Cardiac fibroblast (primary cell): ENCODE measurements around the gene SYNGR1.
"Not testable (repeated sequence)": the region's sequence is repeated elsewhere in the genome, so short reads cannot be mapped to it uniquely, and the experiment has no call there.

Experiments
- DNase-seq, 2 donors: peaks; one replicate each; pipeline versions ENCODE4 v3.0.0 to v3.0.0-alpha.2; 2010; ENCODE audit warnings: low read depth in 2 of 2
- H3K4me3 ChIP-seq, 2 donors: replicated peaks in 1 of 2; 1 replicate in 1 of 2; 2 replicates in 1 of 2; pipeline ENCODE4 v1.5.1; 2011; ENCODE audit warnings: low read depth in 2 of 2, low read length in 2 of 2, mild to moderate bottlenecking in 2 of 2, moderate library complexity in 1 of 2
- TF ChIP-seq, protein P1 (sequence below): IDR thresholded peaks from one replicate; pipeline ENCODE4 v1.5.1; 2011; ENCODE audit warnings: low read depth, mild to moderate bottlenecking, low read length, inconsistent platforms

SYNGR1 gene

DNA sequence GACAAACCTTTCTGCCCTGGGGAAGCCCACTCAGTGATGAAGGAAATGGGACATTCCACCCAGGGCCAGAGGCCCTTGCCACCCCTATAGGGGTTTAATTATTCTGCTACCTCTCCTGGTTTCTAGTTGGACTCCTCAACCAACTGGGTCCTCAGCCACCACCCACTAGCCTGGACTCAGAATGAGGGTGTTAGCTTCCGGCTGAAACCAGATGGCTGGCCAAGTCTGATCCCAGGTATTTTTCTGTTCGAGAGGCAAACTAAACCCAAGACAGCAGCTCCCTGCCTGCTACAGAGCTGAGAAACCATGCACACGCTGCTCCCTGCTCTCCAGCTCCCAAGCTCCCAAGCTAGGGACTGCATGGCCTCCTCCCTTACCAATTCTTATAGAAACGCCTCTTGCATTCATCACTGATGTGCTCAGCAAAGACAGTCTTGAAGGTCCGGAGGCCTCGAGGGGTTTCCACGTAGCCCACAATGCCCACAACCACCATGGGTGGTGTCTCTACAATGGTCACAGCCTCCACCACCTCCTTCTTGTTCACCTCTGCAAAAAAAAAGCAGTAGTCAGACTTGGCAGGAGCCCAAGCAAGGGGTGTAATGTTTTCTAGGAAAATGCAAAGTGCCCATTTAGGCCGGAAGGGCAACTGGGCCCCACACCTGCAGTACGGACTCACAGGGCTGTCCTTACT lies 32.6 kb upstream of the SYNGR1 start:
- peak; percentile 19 to 42 for DNase-seq
- H3K4me3 ChIP-seq = peak overlapping the region; percentile 71 to 76
- TF ChIP-seq, protein P1, sequence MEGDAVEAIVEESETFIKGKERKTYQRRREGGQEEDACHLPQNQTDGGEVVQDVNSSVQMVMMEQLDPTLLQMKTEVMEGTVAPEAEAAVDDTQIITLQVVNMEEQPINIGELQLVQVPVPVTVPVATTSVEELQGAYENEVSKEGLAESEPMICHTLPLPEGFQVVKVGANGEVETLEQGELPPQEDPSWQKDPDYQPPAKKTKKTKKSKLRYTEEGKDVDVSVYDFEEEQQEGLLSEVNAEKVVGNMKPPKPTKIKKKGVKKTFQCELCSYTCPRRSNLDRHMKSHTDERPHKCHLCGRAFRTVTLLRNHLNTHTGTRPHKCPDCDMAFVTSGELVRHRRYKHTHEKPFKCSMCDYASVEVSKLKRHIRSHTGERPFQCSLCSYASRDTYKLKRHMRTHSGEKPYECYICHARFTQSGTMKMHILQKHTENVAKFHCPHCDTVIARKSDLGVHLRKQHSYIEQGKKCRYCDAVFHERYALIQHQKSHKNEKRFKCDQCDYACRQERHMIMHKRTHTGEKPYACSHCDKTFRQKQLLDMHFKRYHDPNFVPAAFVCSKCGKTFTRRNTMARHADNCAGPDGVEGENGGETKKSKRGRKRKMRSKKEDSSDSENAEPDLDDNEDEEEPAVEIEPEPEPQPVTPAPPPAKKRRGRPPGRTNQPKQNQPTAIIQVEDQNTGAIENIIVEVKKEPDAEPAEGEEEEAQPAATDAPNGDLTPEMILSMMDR = no peak

DNA sequence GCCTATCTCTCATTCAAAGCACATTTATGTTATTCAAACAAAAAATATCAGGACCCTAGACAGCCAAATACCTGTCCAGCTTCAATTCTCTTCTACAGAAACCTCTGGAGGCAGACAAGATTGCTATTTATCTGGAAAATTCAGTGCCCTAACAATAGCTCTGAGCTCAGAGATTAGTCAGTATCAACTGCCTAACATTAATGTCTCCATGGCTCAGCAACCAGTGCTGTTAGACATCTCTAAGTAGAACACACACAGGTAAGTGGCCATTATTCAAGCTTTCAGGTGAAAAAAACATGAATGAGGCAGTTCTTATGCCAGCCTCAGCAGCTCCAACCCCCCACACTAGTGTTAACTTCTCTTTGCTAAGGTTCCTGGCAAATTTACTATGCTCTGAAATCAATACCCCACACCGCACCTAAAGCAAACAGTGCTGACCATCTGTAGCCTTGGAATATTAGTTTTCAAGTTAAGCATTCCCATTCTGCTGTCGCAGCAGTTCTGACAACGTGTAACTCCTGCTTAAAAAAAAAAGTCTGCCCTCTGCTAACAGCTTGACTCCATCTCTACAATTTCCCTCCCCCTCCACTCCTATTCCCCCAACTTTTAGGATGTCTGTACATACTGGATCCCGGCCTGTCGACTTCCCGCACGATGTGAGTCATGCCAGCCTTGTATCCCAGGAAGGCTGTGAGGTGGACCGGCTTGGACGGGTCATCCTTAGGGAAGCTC lies 31.9 kb upstream of the SYNGR1 start:
- TF ChIP-seq, protein P1 = no peak
- H3K4me3 ChIP-seq = peak overlapping the region; percentile 71 to 76
- peak; percentile 59 to 67 for DNase-seq

DNA sequence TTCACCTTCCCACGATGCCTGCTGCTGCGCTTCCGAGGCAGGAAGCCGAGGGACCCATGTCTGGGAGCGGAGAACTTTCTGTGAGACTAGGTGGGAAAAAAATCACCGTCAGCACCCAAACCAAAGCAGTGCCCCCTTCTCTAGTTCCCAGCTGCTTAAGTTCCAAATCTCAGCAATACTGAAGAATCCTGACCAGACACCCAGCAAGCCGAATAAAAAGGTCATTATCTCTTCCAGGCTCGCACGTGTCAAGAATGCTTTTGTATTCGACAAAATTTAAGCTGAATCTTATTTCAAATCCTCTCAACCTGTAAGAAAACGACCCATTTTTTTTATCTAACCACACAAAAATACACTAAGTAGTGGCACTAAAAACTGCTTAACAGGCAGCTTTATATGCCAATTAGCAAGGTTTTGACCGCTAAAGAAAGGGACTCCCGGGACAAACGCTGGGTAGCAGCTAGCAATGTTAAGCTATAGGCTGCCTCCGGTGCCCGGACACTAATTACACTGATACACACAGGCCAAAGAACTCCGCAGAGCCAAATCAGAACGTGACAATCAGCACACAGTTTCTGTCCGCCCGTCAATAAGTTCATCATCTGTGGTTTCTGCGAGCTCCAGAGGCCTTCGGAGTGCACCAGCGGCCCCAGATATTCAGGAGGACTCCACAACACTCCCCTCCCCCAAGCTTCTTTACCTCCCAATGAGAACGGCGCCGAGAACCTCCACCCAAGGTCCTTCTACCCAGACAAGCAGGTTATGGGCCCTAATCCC lies 31.1 kb upstream of the SYNGR1 start:
- DNase-seq = no peak
- TF ChIP-seq, protein P1 = no peak
- peak overlapping the region; percentile 71 to 76 for H3K4me3 ChIP-seq

DNA sequence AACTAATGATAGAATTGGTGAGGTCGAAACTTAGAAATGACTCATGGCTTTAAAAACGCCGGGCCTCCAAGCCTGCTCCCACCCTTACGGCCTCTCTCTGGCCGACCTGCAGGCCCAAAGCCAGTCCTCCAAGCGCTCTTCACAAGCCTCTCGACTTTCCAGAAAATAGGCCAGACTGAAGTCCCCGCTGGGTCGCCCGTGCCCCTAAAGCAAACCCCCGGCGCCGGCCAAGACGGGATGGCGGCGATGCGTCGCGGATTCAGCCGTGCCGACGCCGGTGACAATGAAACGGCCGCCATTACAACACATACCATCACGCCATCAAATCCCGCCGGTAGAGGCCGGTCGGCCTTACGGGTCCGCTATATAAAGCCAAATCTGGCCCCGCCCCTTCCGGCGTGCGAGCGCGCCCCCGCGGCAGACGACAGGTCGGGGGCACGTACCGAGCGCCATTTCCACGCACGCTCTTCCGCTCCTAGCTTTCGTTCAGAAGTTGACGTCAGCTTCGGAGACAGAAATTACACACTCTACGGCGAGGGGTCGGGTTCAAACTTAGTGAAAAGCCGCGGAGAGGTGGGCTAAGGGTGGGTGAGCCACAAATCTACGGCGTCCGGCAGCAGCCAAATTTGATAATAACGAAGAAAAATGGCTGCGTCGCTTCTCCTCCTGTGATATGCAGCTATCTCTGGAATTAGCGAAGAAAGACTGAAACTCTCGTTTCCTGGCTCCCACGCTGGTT lies 30.3 kb upstream of the SYNGR1 start, which contains the start of gene RPL3:
Gene RPL3 (minus strand): TSS at position 340 of the 739 bp plus-strand sequence. CDS start 26 bp downstream, at position 314.
- TF ChIP-seq, protein P1 = peak; percentile 17
- H3K4me3 ChIP-seq = peak within 1 kb of the TSS; percentile 71 to 76
- DNase-seq = peak; percentile 99 to 100

DNA sequence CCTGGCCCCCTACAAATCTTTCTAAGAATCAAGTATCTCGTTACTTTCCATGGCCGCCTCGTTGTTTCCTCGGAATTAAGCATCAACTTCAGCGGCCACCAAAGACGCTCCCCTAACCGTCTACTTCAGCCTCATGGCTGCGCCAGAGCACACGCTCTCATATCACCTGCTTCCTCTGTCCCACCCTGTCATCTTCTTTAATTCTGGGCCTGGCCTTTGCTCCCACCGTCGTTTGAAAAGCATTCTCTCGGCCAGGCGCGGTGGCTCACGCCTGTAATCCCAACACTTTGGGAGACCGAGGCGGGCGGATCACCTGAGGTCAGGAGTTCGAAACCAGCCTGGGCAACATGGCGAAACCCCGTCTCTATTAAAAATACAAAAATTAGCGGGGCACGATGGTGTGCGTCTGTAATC lies 29.2 kb upstream of the SYNGR1 start:
- H3K4me3 ChIP-seq, DNase-seq: not testable (repeated sequence)

DNA sequence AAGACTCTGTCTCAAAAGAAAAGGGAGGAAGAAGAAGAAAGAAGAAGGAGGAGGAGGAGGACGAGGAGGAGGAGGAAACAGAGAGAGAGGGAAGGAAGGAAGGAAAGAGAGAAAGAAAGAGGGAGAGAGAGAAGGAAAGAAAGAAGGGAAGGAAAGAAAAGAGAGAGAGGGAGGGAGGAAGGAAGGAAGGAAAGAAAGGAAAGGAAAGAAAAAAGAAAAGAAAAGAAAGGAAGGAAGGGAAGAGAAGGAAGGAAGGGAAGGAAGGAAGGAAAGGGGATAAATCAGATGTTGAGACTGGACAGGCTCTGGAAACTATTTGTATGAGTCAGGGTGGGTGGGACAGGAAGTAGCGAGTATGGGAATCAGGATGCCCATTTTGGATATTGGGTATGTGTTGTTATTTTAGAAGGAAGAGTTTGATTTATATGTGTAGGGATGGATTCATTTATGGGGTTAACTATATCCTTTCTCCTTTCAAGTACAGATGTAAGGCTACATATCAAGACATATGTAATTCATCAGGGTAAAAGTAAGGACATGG lies 24.3 kb upstream of the SYNGR1 start:
- TF ChIP-seq, protein P1 = no peak
- peak; percentile 32 to 55 for DNase-seq
- H3K4me3 ChIP-seq = no peak overlapping the region
